Measurements from ENCODE around the gene RBM42.

RBM42 gene

GRCh38 chr19:35669566-35669965 lies 40.7 kb downstream of the RBM42 start:
- TF ChIP-seq CTCF (IDR thresholded peaks at IDR 0.05; ENCODE audit: insufficient read depth, low read length, poor library complexity, severe bottlenecking) = no peak
- no peaks in the 10 kb centered on the region; the same call in 1 of the 2 replicates for H3K36me3 ChIP-seq (ENCODE audit: control insufficient read depth, insufficient read depth, low read length)
- no peak overlapping the region for H3K4me3 ChIP-seq (replicated peaks; ENCODE audit: low read depth, low read length)
- DNase-seq (ENCODE audit: extremely low read depth, insufficient read length) = no peak
- H3K27me3 ChIP-seq (replicated peaks; ENCODE audit: control insufficient read depth, insufficient read depth, low read length) = peaks cover 2% of the 10 kb centered on the region

- Histone ChIP-seq H3K36me3 (ENCODE audit: control insufficient read depth, insufficient read depth, low read length) (no peaks in the 10 kb centered on the region), H3K27me3 (replicated peaks; ENCODE audit: control insufficient read depth, insufficient read depth, low read length) (peaks cover 2% of the 10 kb centered on the region), H3K4me3 (replicated peaks; ENCODE audit: low read depth, low read length) (no peak overlapping the region)
- no peak for DNase-seq (ENCODE audit: extremely low read depth, insufficient read length)
- TF ChIP-seq CTCF (IDR thresholded peaks at IDR 0.05; ENCODE audit: insufficient read depth, low read length, poor library complexity, severe bottlenecking) = no peak
Observed at GRCh38 chr19:35669974-35670373, 41.1 kb downstream of the RBM42 start.

GRCh38 chr19:35670686-35671085 lies 41.9 kb downstream of the RBM42 start:
- H3K4me3 ChIP-seq (replicated peaks; ENCODE audit: low read depth, low read length) = no peak overlapping the region
- no peak for DNase-seq (ENCODE audit: extremely low read depth, insufficient read length)
- H3K27me3 ChIP-seq (replicated peaks; ENCODE audit: control insufficient read depth, insufficient read depth, low read length) = peaks cover 2% of the 10 kb centered on the region
- H3K36me3 ChIP-seq (ENCODE audit: control insufficient read depth, insufficient read depth, low read length) = no peaks in the 10 kb centered on the region
- no peak for TF ChIP-seq CTCF (IDR thresholded peaks at IDR 0.05; ENCODE audit: insufficient read depth, low read length, poor library complexity, severe bottlenecking)

GRCh38 chr19:35671818-35672217 lies 43.0 kb downstream of the RBM42 start:
- no peak overlapping the region for H3K4me3 ChIP-seq (replicated peaks; ENCODE audit: low read depth, low read length)
- no peak for DNase-seq (ENCODE audit: extremely low read depth, insufficient read length)
- peaks cover 2% of the 10 kb centered on the region for H3K27me3 ChIP-seq (replicated peaks; ENCODE audit: control insufficient read depth, insufficient read depth, low read length)

GRCh38 chr19:35673121-35673804 lies 44.4 kb downstream of the RBM42 start:
- Histone ChIP-seq H3K4me3 (replicated peaks; ENCODE audit: low read depth, low read length) (peak overlapping the region; percentile 55), H3K36me3 (ENCODE audit: control insufficient read depth, insufficient read depth, low read length) (no peaks in the 10 kb centered on the region), H3K27me3 (replicated peaks; ENCODE audit: control insufficient read depth, insufficient read depth, low read length) (peaks cover 2% of the 10 kb centered on the region)
- DNase-seq (ENCODE audit: extremely low read depth, insufficient read length) = no peak
- TF ChIP-seq CTCF (IDR thresholded peaks at IDR 0.05; ENCODE audit: insufficient read depth, low read length, poor library complexity, severe bottlenecking) = no peak

More at GRCh38 chr19:35671818-35672217, 43.0 kb downstream of the RBM42 start:
- TF ChIP-seq CTCF (IDR thresholded peaks at IDR 0.05; ENCODE audit: insufficient read depth, low read length, poor library complexity, severe bottlenecking) = no peak
- no peaks in the 10 kb centered on the region for H3K36me3 ChIP-seq (ENCODE audit: control insufficient read depth, insufficient read depth, low read length)

Measured in GM06990 (cell line).